Type B pancreatic cell (in vitro differentiated cells): Measurements from ENCODE around the gene GNA15. TPM values are rescaled to one million over a fixed set of nuclear protein-coding genes. Genes with fewer than 3 reads are reported as not detected.
A peak's percentile ranks its signal among the peaks of the same experiment; 100 is the strongest.

Experiments
- DNase-seq: peaks from one replicate; pipeline ENCODE4 v3.0.0; 2021; ENCODE audit warnings: mixed read lengths; ENCODE audit not compliant: unreplicated experiment; ENCODE audit errors: extremely low spot score
- H3K27ac Mint-ChIP-seq: 2 replicates; pipeline ENCODE4 v1.8.0; 2021; ENCODE audit warnings: mild to moderate bottlenecking, mixed read lengths
- H3K27me3 Mint-ChIP-seq: 2 replicates; pipeline ENCODE4 v1.8.0; 2021; ENCODE audit warnings: mixed read lengths
- H3K36me3 Mint-ChIP-seq: 2 replicates; pipeline ENCODE4 v1.8.0; 2021; ENCODE audit warnings: mixed read lengths
- H3K4me1 Mint-ChIP-seq: one replicate; pipeline ENCODE4 v1.8.0; 2021; ENCODE audit warnings: mixed read lengths; ENCODE audit not compliant: unreplicated experiment
- H3K4me3 Mint-ChIP-seq: 2 replicates; pipeline ENCODE4 v1.8.0; 2021; ENCODE audit warnings: mild to moderate bottlenecking, mixed read lengths
- H3K9me3 Mint-ChIP-seq: 2 replicates; pipeline ENCODE4 v1.8.0; 2021; ENCODE audit warnings: mixed read lengths
- CTCF ChIP-seq: fragments of 200-600 bp; sonication (generic); conservative IDR thresholded peaks from 2 replicates; pipeline ENCODE4 v1.5.0; 2021; ENCODE audit warnings: antibody characterized with exemption, mild to moderate bottlenecking
- total RNA-seq: library from RNA; stranded (reverse); gene quantifications from 2 replicates; pipeline ENCODE4 v1.2.1, GENCODE V29; 2021; ENCODE audit warnings: low replicate concordance

Gene GNA15
- total RNA-seq, 1 donor from 2014 or later: 1.6 TPM

GRCh38 chr19:3096267-3096901, 39.4 kb upstream of the GNA15 start:
- H3K36me3 Mint-ChIP-seq: no peaks in the 10 kb centered on the region
- peak overlapping the region; percentile 72 for H3K27ac Mint-ChIP-seq
- H3K4me1 Mint-ChIP-seq: peaks cover 12% of the 10 kb centered on the region
- no peaks in the 10 kb centered on the region for H3K27me3 Mint-ChIP-seq
- no peak for TF ChIP-seq CTCF
- no peaks in the 10 kb centered on the region for H3K9me3 Mint-ChIP-seq
- no peak for DNase-seq
- H3K4me3 Mint-ChIP-seq: peak overlapping the region; percentile 91

- Mint-ChIP-seq H3K9me3 (no peaks in the 10 kb centered on the region), H3K4me3 (peak overlapping the region; percentile 91), H3K27ac (no peak overlapping the region), H3K4me1 (peaks cover 12% of the 10 kb centered on the region), H3K27me3 (no peaks in the 10 kb centered on the region), H3K36me3 (no peaks in the 10 kb centered on the region)
- no peak for DNase-seq
- TF ChIP-seq CTCF: no peak
Measured at GRCh38 chr19:3096902-3097326, 38.9 kb upstream of the GNA15 start.

- Mint-ChIP-seq H3K4me1 (peaks cover 12% of the 10 kb centered on the region), H3K9me3 (no peaks in the 10 kb centered on the region), H3K4me3 (peak overlapping the region; percentile 54), H3K36me3 (no peaks in the 10 kb centered on the region), H3K27me3 (no peaks in the 10 kb centered on the region), H3K27ac (no peak overlapping the region)
- DNase-seq: no peak
- TF ChIP-seq CTCF: no peak
Measured at GRCh38 chr19:3097442-3097871, 38.4 kb upstream of the GNA15 start.

- H3K4me3 Mint-ChIP-seq: peak overlapping the region; percentile 54
- DNase-seq: no peak
- no peaks in the 10 kb centered on the region for H3K27me3 Mint-ChIP-seq
- H3K36me3 Mint-ChIP-seq: no peaks in the 10 kb centered on the region
- no peak for TF ChIP-seq CTCF
- peaks cover 12% of the 10 kb centered on the region for H3K4me1 Mint-ChIP-seq
- no peaks in the 10 kb centered on the region for H3K9me3 Mint-ChIP-seq
- no peak overlapping the region for H3K27ac Mint-ChIP-seq
Measured at GRCh38 chr19:3098141-3098514, 37.7 kb upstream of the GNA15 start.

- Mint-ChIP-seq H3K27ac (peak overlapping the region; percentile 53), H3K9me3 (no peaks in the 10 kb centered on the region), H3K27me3 (no peaks in the 10 kb centered on the region), H3K4me3 (peak overlapping the region; percentile 54), H3K36me3 (no peaks in the 10 kb centered on the region), H3K4me1 (peaks cover 12% of the 10 kb centered on the region)
- no peak for TF ChIP-seq CTCF
- no peak for DNase-seq
Measured at GRCh38 chr19:3098515-3099346, 37.1 kb upstream of the GNA15 start.
